ENCODE results near the gene SLC35G3. TPM values are rescaled to one million over a fixed set of nuclear protein-coding genes. Genes with fewer than 3 reads are reported as not detected.

The SLC35G3 gene
- polyA plus RNA-seq, 4 donors, result not detected

Other genes with a start within 250 kb of the SLC35G3 start
- gene CCT6B, start 232.9 kb downstream of the SLC35G3 start, polyA plus RNA-seq (ENCODE audit: insufficient read length in 4 of 4), result 1 to 10 TPM; 4.8 to 5.6 (median 5.1) TPM
- gene ZNF830, start 232.9 kb downstream of the SLC35G3 start, polyA plus RNA-seq (ENCODE audit: insufficient read length in 4 of 4), result 10 to 100 TPM; 21.6 to 25.4 (median 24.3) TPM
- 10 to 100 TPM; 26.5 to 42.2 (median 36.5) TPM for gene LIG3, start 213.9 kb downstream of the SLC35G3 start, polyA plus RNA-seq (ENCODE audit: insufficient read length in 4 of 4)
- gene RFFL, start 130.7 kb downstream of the SLC35G3 start, polyA plus RNA-seq (ENCODE audit: insufficient read length in 4 of 4), result 10 to 100 TPM; 13.7 to 27.8 (median 22.8) TPM
- gene RAD51D, start 74.5 kb downstream of the SLC35G3 start, polyA plus RNA-seq (ENCODE audit: insufficient read length in 4 of 4), result 10 to 100 TPM in 3 of 4 donors, 1 to 10 TPM in 1; 8.7 to 13.6 (median 11.5) TPM
- gene FNDC8, start 72.8 kb downstream of the SLC35G3 start, polyA plus RNA-seq (ENCODE audit: insufficient read length in 4 of 4), result under 1 TPM; 0.11 to 0.23 (median 0.15) TPM
- gene NLE1, start 52.1 kb downstream of the SLC35G3 start, polyA plus RNA-seq (ENCODE audit: insufficient read length in 4 of 4), result 10 to 100 TPM; 13.6 to 17.4 (median 15.6) TPM
- under 1 TPM; 0.04 to 0.27 (median 0.11) TPM for gene UNC45B, start 46.6 kb downstream of the SLC35G3 start, polyA plus RNA-seq (ENCODE audit: insufficient read length in 4 of 4)
- 10 to 100 TPM; 12.9 to 19.2 (median 14.9) TPM for gene SLFN5, start 48.7 kb upstream of the SLC35G3 start, polyA plus RNA-seq (ENCODE audit: insufficient read length in 4 of 4)
- 10 to 100 TPM; 10.9 to 28.4 (median 15.5) TPM for gene SLFN11, start 179.2 kb upstream of the SLC35G3 start, polyA plus RNA-seq (ENCODE audit: insufficient read length in 4 of 4)
- 10 to 100 TPM; 13.9 to 23.2 (median 18.2) TPM for gene SLFN12, start 238.1 kb upstream of the SLC35G3 start, polyA plus RNA-seq (ENCODE audit: insufficient read length in 4 of 4)